H1 (cell line): ENCODE results near the gene MARCHF9. TPM values are rescaled to one million over a fixed set of nuclear protein-coding genes. Genes with fewer than 3 reads are reported as not detected.
A peak's percentile ranks its signal among the peaks of the same experiment; 100 is the strongest.

ENCODE experiments used
- CTCF ChIA-PET: fragments of 300-600 bp; sonication (Branson Sonifier 250); formaldehyde crosslinking; loops from one replicate; lab custom pipeline; 2021; ENCODE audit not compliant: partially characterized antibody; lab: Charles Lee
- POLR2A ChIA-PET: fragments of 300-600 bp; sonication (Branson Sonifier 250); formaldehyde crosslinking; loops from one replicate; lab custom pipeline; 2021; ENCODE audit warnings: inconsistent platforms; ENCODE audit not compliant: partially characterized antibody; lab: Charles Lee
- DNase-seq, 2 experiments: peaks; one replicate each; pipeline versions ENCODE4 v3.0.0 to v3.0.0-alpha.2; 2010 to 2022; ENCODE audit warnings: low spot score in 2 of 2, low read depth in 1 of 2, mixed read lengths in 1 of 2
- FAIRE-seq: peaks from 2 replicates; lab custom pipeline; 2011; peaks lifted over from hg19 to GRCh38; lab: Jason Lieb, UNC
- H2AFZ ChIP-seq: 2 replicates; pipeline ENCODE4 v1.8.1; 2012; ENCODE audit warnings: low read length, inconsistent platforms
- H2AK5ac ChIP-seq: 2 replicates; pipeline ENCODE4 v1.6.1; 2013; ENCODE audit warnings: low read depth, low read length
- H2BK120ac ChIP-seq: replicated peaks from 2 replicates; pipeline ENCODE3; 2013; ENCODE audit warnings: low read depth, low read length, inconsistent platforms
- H2BK12ac ChIP-seq: 2 replicates; pipeline ENCODE4 v1.6.1; 2013; ENCODE audit warnings: low read depth, low read length
- H2BK15ac ChIP-seq: 2 replicates; pipeline ENCODE4 v1.6.1; 2013; ENCODE audit warnings: low read length
- H2BK20ac ChIP-seq: 2 replicates; pipeline ENCODE4 v1.6.1; 2013; ENCODE audit warnings: low read length
- H2BK5ac ChIP-seq: 2 replicates; pipeline ENCODE4 v1.6.1; 2013; ENCODE audit warnings: low read depth, low read length
- H3K14ac ChIP-seq: 2 replicates; pipeline ENCODE4 v1.6.1; 2013; ENCODE audit warnings: inconsistent platforms; ENCODE audit not compliant: insufficient read length
- H3K18ac ChIP-seq: 2 replicates; pipeline ENCODE4 v1.6.1; 2013; ENCODE audit warnings: low read length; ENCODE audit errors: extremely low read depth
- H3K23ac ChIP-seq: 2 replicates; pipeline ENCODE4 v1.6.1; 2013; ENCODE audit warnings: inconsistent platforms; ENCODE audit not compliant: insufficient read length
- H3K23me2 ChIP-seq: 2 replicates; pipeline ENCODE4 v1.6.1; 2013; ENCODE audit warnings: low read depth, low read length
- H3K27ac ChIP-seq: 2 replicates; pipeline ENCODE4 v1.6.1; 2011; ENCODE audit warnings: low read depth, low read length, inconsistent platforms
- H3K27me3 ChIP-seq, 4 experiments: replicated peaks in 1 of 4; 1 replicate in 1 of 4; 2 replicates in 3 of 4; pipeline versions ENCODE4 v1.6.1 to v1.8.1; 2011 to 2013; ENCODE audit warnings: low read length in 3 of 4, mild to moderate bottlenecking in 3 of 4, inconsistent platforms in 2 of 4, mixed read lengths in 2 of 4, moderate library complexity in 1 of 4; ENCODE audit not compliant: control insufficient read depth in 3 of 4, insufficient read depth in 3 of 4; ENCODE audit errors: extremely low read depth in 1 of 4
- H3K36me3 ChIP-seq, 4 experiments: 2 replicates each; pipeline versions ENCODE4 v1.6.1 to v1.8.1; 2011 to 2013; ENCODE audit warnings: mild to moderate bottlenecking in 4 of 4, low read length in 3 of 4, moderate library complexity in 2 of 4, control low read depth in 1 of 4, inconsistent platforms in 1 of 4; ENCODE audit not compliant: insufficient read depth in 4 of 4, control insufficient read depth in 2 of 4
- H3K4ac ChIP-seq: replicated peaks from 2 replicates; pipeline ENCODE3; 2013; ENCODE audit warnings: low read length, low read depth, mixed read lengths, inconsistent platforms; ENCODE audit not compliant: insufficient read length
- H3K4me1 ChIP-seq, 4 experiments: replicated peaks in 1 of 4; 1 replicate in 1 of 4; 2 replicates in 3 of 4; pipeline versions ENCODE4 v1.6.1 to v1.8.1; 2011 to 2013; ENCODE audit warnings: low read length in 3 of 4, inconsistent platforms in 2 of 4, mixed read lengths in 1 of 4; ENCODE audit not compliant: insufficient read depth in 4 of 4, control insufficient read depth in 3 of 4
- H3K4me2 ChIP-seq, 2 experiments: 2 replicates each; pipeline versions ENCODE4 v1.6.1 to v1.8.1; 2011 to 2013; ENCODE audit warnings: low read depth in 2 of 2, low read length in 2 of 2, control low read depth in 1 of 2, inconsistent platforms in 1 of 2, mild to moderate bottlenecking in 1 of 2; ENCODE audit not compliant: insufficient read depth in 1 of 2
- H3K4me3 ChIP-seq, 4 experiments: fragments of 200-600, 300-600 bp in 1 of 4; sonication (generic), shearing (Covaris generic), sonication (Bioruptor Twin) in 1 of 4; 2 replicates each; pipeline versions ENCODE4 v1.5.1 to v1.8.1; 2011 to 2016; ENCODE audit warnings: low read length in 4 of 4, low read depth in 3 of 4, control low read depth in 2 of 4, inconsistent platforms in 2 of 4, mild to moderate bottlenecking in 2 of 4, mixed read lengths in 1 of 4, moderate library complexity in 1 of 4; ENCODE audit not compliant: insufficient read depth in 2 of 4; ENCODE audit errors: extremely low read depth in 1 of 4
- H3K56ac ChIP-seq: replicated peaks from 2 replicates; pipeline ENCODE3; 2013; ENCODE audit warnings: low read depth, mild to moderate bottlenecking, mixed read lengths, low read length, inconsistent platforms; ENCODE audit not compliant: insufficient read length
- H3K79me1 ChIP-seq: 2 replicates; pipeline ENCODE4 v1.6.1; 2013; ENCODE audit warnings: low read depth, low read length, control low read depth
- H3K79me2 ChIP-seq, 2 experiments: 2 replicates each; pipeline versions ENCODE4 v1.6.1 to v1.8.1; 2012 to 2013; ENCODE audit warnings: low read length in 2 of 2, mild to moderate bottlenecking in 2 of 2, inconsistent platforms in 1 of 2; ENCODE audit not compliant: insufficient read depth in 2 of 2, control insufficient read depth in 1 of 2
- H3K9ac ChIP-seq, 4 experiments: replicated peaks in 1 of 4; 1 replicate in 1 of 4; 2 replicates in 3 of 4; pipeline versions ENCODE4 v1.6.1 to v1.8.1; 2011 to 2013; ENCODE audit warnings: low read depth in 3 of 4, low read length in 3 of 4, control low read depth in 2 of 4, mild to moderate bottlenecking in 2 of 4, moderate library complexity in 2 of 4, inconsistent platforms in 1 of 4; ENCODE audit errors: extremely low read depth in 1 of 4
- H3K9me3 ChIP-seq, 2 experiments: 2 replicates each; pipeline versions ENCODE4 v1.6.1 to v1.8.1; 2012 to 2013; ENCODE audit warnings: mild to moderate bottlenecking in 2 of 2, moderate library complexity in 2 of 2, control low read depth in 1 of 2, inconsistent platforms in 1 of 2, low read depth in 1 of 2, low read length in 1 of 2, mixed read lengths in 1 of 2; ENCODE audit not compliant: insufficient read depth in 2 of 2
- H4K20me1 ChIP-seq, 2 experiments: replicated peaks in 1 of 2; 2 replicates each; pipeline versions ENCODE3 to v1.8.1; 2011 to 2013; ENCODE audit warnings: inconsistent platforms in 2 of 2, low read length in 2 of 2, mild to moderate bottlenecking in 1 of 2; ENCODE audit not compliant: insufficient read depth in 2 of 2, control insufficient read depth in 1 of 2
- H4K5ac ChIP-seq: 2 replicates; pipeline ENCODE4 v1.6.1; 2013; ENCODE audit warnings: low read length, low read depth, mixed read lengths, inconsistent platforms; ENCODE audit not compliant: insufficient read length
- H4K8ac ChIP-seq: 2 replicates; pipeline ENCODE4 v1.8.0; 2013; ENCODE audit warnings: mild to moderate bottlenecking, moderate library complexity, low read length, inconsistent platforms; ENCODE audit not compliant: insufficient read depth; ENCODE audit errors: extremely low read depth
- H4K91ac ChIP-seq: replicated peaks from 2 replicates; pipeline ENCODE3; 2013; ENCODE audit warnings: low read length, mixed read lengths, inconsistent platforms; ENCODE audit not compliant: insufficient read length
- CREB1 ChIP-seq: IDR thresholded peaks from 2 replicates; pipeline ENCODE4 v1.6.1; 2012; ENCODE audit warnings: inconsistent platforms
- JUN ChIP-seq: IDR thresholded peaks from 2 replicates; pipeline ENCODE4 v1.6.1; 2011; ENCODE audit warnings: low read depth, mild to moderate bottlenecking, improper control_type of control experiment, low read length
- JUND ChIP-seq: IDR thresholded peaks from 2 replicates; pipeline ENCODE4 v1.6.1; 2011; ENCODE audit warnings: mild to moderate bottlenecking, improper control_type of control experiment, low read length
- NANOG ChIP-seq: IDR thresholded peaks from 2 replicates; pipeline ENCODE4 v1.6.1; 2011; ENCODE audit warnings: low read length, low read depth, mild to moderate bottlenecking, inconsistent platforms; ENCODE audit not compliant: insufficient read depth, poor library complexity, severe bottlenecking
- POLR2A ChIP-seq, 2 experiments: IDR thresholded peaks; 1 replicate in 1 of 2; 2 replicates in 1 of 2; pipeline ENCODE4 v1.6.1; 2011; ENCODE audit warnings: low read depth in 2 of 2, low read length in 2 of 2, mild to moderate bottlenecking in 2 of 2; ENCODE audit errors: control extremely low read depth in 1 of 2
- SIN3A ChIP-seq, 2 experiments: IDR thresholded peaks in 1 of 2; conservative IDR thresholded peaks in 1 of 2; 2 replicates each; pipeline ENCODE4 v1.6.1; 2011 to 2012; ENCODE audit warnings: low read length in 2 of 2, improper control_type of control experiment in 1 of 2, low read depth in 1 of 2, mild to moderate bottlenecking in 1 of 2
- SIX5 ChIP-seq: IDR thresholded peaks from 2 replicates; pipeline ENCODE4 v1.6.1; 2011; ENCODE audit warnings: mild to moderate bottlenecking, low read depth, low read length
- SRF ChIP-seq: IDR thresholded peaks from 2 replicates; pipeline ENCODE4 v1.6.1; 2011; ENCODE audit warnings: mild to moderate bottlenecking, low read depth, low read length, moderate library complexity
- SUZ12 ChIP-seq: fragments of 200-600 bp; sonication (generic); IDR thresholded peaks from 2 replicates; pipeline ENCODE4 v1.6.1; 2012; ENCODE audit warnings: mild to moderate bottlenecking, inconsistent platforms, low read length, moderate library complexity, mixed read lengths
- TCF12 ChIP-seq: IDR thresholded peaks from 2 replicates; pipeline ENCODE4 v1.6.1; 2011; ENCODE audit warnings: low read depth, mild to moderate bottlenecking, low read length
- ZNF274 ChIP-seq: IDR thresholded peaks from 2 replicates; pipeline ENCODE4 v1.7.0; 2012; ENCODE audit warnings: low read length, borderline replicate concordance; ENCODE audit errors: extremely low read depth
- WGBS, 2 experiments: shearing (Covaris generic) in 1 of 2; methylation state at CpG; one replicate each; pipeline versions ENCODE4 v1.1.6 to v1.1.7; 2013 to 2015; ENCODE audit warnings: low lambda C conversion rate in 2 of 2, mixed read lengths in 2 of 2, inconsistent platforms in 1 of 2, low coverage in 1 of 2, missing lambda C conversion rate in 1 of 2; ENCODE audit not compliant: insufficient replicate concordance in 2 of 2, insufficient coverage in 1 of 2, insufficient read length in 1 of 2; ENCODE audit errors: extremely low coverage in 1 of 2, missing lambda C conversion rate in 1 of 2; 5-methylcytosine and 5-hydroxymethylcytosine counted together
- polyA plus RNA-seq, 7 experiments: library from polyadenylated mRNA; depleted of rRNA in 3 of 7; stranded (reverse) in 5 of 7; unstranded in 2 of 7; fragments of >200 nt in 5 of 7; fragments of 200-250 nt in 2 of 7; gene quantifications; 1 replicate in 5 of 7; 2 replicates in 1 of 7; 4 replicates in 1 of 7; pipeline versions ENCODE4 v1.2.1 to v1.2.3, GENCODE V29; 2011 to 2013; ENCODE audit warnings: missing spikeins in 2 of 7, mixed read lengths in 2 of 7
- total RNA-seq: library from RNA; stranded (reverse); fragmentation: NEBNext Ultra II Directional; extraction: Animal tissue kit (Norgen Biotek cat#: 25700); gene quantifications from 2 replicates; pipeline ENCODE4 v1.2.1, GENCODE V29; 2021
- TF ChIP-seq, protein P1 (sequence below): IDR thresholded peaks from 2 replicates; pipeline ENCODE4 v1.6.1; 2012; ENCODE audit warnings: inconsistent platforms
- TF ChIP-seq, protein P2 (sequence below): IDR thresholded peaks from 2 replicates; pipeline ENCODE4 v1.6.1; 2012; ENCODE audit warnings: low read length, inconsistent platforms

Gene MARCHF9
- total and polyA plus RNA-seq, 2 of the 8 experiments (the other 6 are each of a cell fraction or from before 2014, with no cell fraction given), result 6.4 to 7.8 TPM

DNA sequence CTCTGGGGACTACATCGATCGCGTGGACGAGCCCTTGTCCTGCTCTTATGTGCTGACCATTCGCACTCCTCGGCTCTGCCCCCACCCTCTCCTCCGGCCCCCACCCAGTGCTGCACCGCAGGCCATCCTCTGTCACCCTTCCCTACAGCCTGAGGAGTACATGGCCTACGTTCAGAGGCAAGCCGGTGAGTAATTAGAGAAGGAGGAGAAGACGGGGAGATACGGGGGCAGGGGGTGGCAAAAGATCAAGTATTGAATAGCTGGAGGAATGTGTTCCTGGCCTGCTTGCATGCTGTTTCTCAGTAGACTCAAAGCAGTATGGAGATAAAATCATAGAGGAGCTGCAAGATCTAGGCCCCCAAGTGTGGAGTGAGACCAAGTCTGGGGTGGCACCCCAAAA, 39.1 kb upstream of the MARCHF9 start:
- FAIRE-seq, result no peak
- DNase-seq, result peak in 1 of 2 experiments; percentile 11
- WGBS, 2 experiments, result 94% methylated on average over 11 of the region's 12 CpGs; no CpG with 5 or more reads in 1 of the 2 experiments
- no peak for TF ChIP-seq JUN
- no peak for TF ChIP-seq SUZ12
- TF ChIP-seq SRF, result no peak
- TF ChIP-seq CREB1, result no peak
- no peak for TF ChIP-seq NANOG
- no peak for TF ChIP-seq SIN3A (conservative IDR thresholded peaks at IDR 0.05 in 1 of 2, IDR thresholded peaks at IDR 0.05 in 1 of 2; ENCODE audit: low read depth in 1 of 2, low read length in 2 of 2)
- no peak for TF ChIP-seq TCF12
- TF ChIP-seq, protein P1, sequence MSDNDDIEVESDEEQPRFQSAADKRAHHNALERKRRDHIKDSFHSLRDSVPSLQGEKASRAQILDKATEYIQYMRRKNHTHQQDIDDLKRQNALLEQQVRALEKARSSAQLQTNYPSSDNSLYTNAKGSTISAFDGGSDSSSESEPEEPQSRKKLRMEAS, result no peak
- no peak for TF ChIP-seq ZNF274
- TF ChIP-seq POLR2A (IDR thresholded peaks at IDR 0.05; ENCODE audit: control extremely low read depth in 1 of 2, low read depth in 2 of 2, low read length in 2 of 2), result no peak
- TF ChIP-seq JUND, result no peak
- TF ChIP-seq, protein P2, sequence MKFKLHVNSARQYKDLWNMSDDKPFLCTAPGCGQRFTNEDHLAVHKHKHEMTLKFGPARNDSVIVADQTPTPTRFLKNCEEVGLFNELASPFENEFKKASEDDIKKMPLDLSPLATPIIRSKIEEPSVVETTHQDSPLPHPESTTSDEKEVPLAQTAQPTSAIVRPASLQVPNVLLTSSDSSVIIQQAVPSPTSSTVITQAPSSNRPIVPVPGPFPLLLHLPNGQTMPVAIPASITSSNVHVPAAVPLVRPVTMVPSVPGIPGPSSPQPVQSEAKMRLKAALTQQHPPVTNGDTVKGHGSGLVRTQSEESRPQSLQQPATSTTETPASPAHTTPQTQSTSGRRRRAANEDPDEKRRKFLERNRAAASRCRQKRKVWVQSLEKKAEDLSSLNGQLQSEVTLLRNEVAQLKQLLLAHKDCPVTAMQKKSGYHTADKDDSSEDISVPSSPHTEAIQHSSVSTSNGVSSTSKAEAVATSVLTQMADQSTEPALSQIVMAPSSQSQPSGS, result no peak
- TF ChIP-seq SIX5, result no peak

More for the DNA sequence above, 39.1 kb upstream of the MARCHF9 start:
- no peak overlapping the region for H2BK15ac ChIP-seq
- H3K56ac ChIP-seq, result no peak overlapping the region
- no peaks in the 10 kb centered on the region for H3K27me3 ChIP-seq
- H3K14ac ChIP-seq, result no peak overlapping the region
- H3K9me3 ChIP-seq, result no peaks in the 10 kb centered on the region
- H4K5ac ChIP-seq, result no peak overlapping the region
- no peak overlapping the region for H4K8ac ChIP-seq
- no peaks in the 10 kb centered on the region for H3K79me1 ChIP-seq
- H2BK120ac ChIP-seq, result no peak overlapping the region
- H2BK12ac ChIP-seq, result no peak overlapping the region
- no peak overlapping the region for H4K91ac ChIP-seq
- no peaks in the 10 kb centered on the region for H3K4me1 ChIP-seq
- no peak overlapping the region for H3K9ac ChIP-seq
- no peaks in the 10 kb centered on the region for H3K23me2 ChIP-seq
- H2BK20ac ChIP-seq, result no peak overlapping the region
- no peak overlapping the region for H3K4ac ChIP-seq
- ChIA-PET CTCF (interaction anchor here (0.6 to 1.3 kb wide), 3 partner anchors 10 to 132 kb away, joined by 3 to 5 read pairs (median 3); no protein-coding TSS in a partner anchor), POLR2A (interaction anchor here (1.1 kb wide), 1 partner anchor 9 kb away, joined by 4 read pairs; no protein-coding TSS in a partner anchor)
- H3K36me3 ChIP-seq, result peaks cover 0 to 22% (median 5%) of the 10 kb centered on the region in 4 experiments; a peak in 4 of 8 replicates
- no peak overlapping the region for H3K23ac ChIP-seq
- H2AK5ac ChIP-seq, result no peak overlapping the region
- no peak overlapping the region for H3K4me3 ChIP-seq
- no peaks in the 10 kb centered on the region for H3K79me2 ChIP-seq
- H2BK5ac ChIP-seq, result no peak overlapping the region
- no peak overlapping the region for H2AFZ ChIP-seq
- no peak overlapping the region for H3K4me2 ChIP-seq
- H3K27ac ChIP-seq, result no peak overlapping the region
- peaks cover 0 to 3% of the 10 kb centered on the region in 2 experiments for H4K20me1 ChIP-seq
- H3K18ac ChIP-seq, result no peak overlapping the region
